Upper lobe of left lung (tissue), 6 donors: Measurements from ENCODE around the gene FAM168A. TPM values are rescaled to one million over a fixed set of nuclear protein-coding genes. Genes with fewer than 3 reads are reported as not detected.

ENCODE experiments used
- ATAC-seq, 2 donors: fragments of 200-7000 bp; cut with Tn5 transposase; one replicate each; pipeline ENCODE4 v1.9.1; 2022; ENCODE audit warnings: mild to moderate bottlenecking in 2 of 2, moderate library complexity in 2 of 2; ENCODE audit not compliant: low FRiP score in 2 of 2
- DNase-seq, 2 donors: peaks; one replicate each; pipeline ENCODE4 v3.0.0-alpha.2; 2019 to 2020
- H3K27ac ChIP-seq, 4 donors: fragments of 200-600 bp; sonication (generic); one replicate each; pipeline ENCODE4 v1.5.1; 2016 to 2019
- H3K27me3 ChIP-seq, 4 donors: fragments of 200-600 bp; sonication (generic); one replicate each; pipeline ENCODE4 v1.5.1; 2017 to 2019
- H3K36me3 ChIP-seq, 4 donors: fragments of 200-600 bp; sonication (generic); one replicate each; pipeline ENCODE4 v1.5.1; 2016 to 2019
- H3K4me1 ChIP-seq, 4 donors: fragments of 200-600 bp; sonication (generic); one replicate each; pipeline ENCODE4 v1.5.1; 2018 to 2019
- H3K4me3 ChIP-seq, 4 donors: fragments of 200-600 bp; sonication (generic); one replicate each; pipeline ENCODE4 v1.5.1; 2017 to 2019; ENCODE audit warnings: mild to moderate bottlenecking in 2 of 4, moderate library complexity in 1 of 4
- H3K9me3 ChIP-seq, 4 donors: fragments of 200-600 bp; sonication (generic); one replicate each; pipeline ENCODE4 v1.5.1; 2018 to 2019
- CTCF ChIP-seq, 6 experiments: fragments of 450-650 bp in 4 of 6; fragments of 200-600 bp in 2 of 6; sonication (generic) in 2 of 6; IDR thresholded peaks; one replicate each; pipeline ENCODE4 v1.5.1; 2016 to 2019; ENCODE audit warnings: antibody characterized with exemption in 6 of 6
- EP300 ChIP-seq, 4 donors: sonication (generic); formaldehyde crosslinking; IDR thresholded peaks; one replicate each; pipeline ENCODE4 v1.5.1; 2017; ENCODE audit warnings: antibody characterized with exemption in 4 of 4, control low read depth in 2 of 4
- POLR2A ChIP-seq, 4 donors: fragments of 450-650 bp; IDR thresholded peaks; one replicate each; pipeline ENCODE4 v1.5.1; 2016 to 2017; ENCODE audit warnings: antibody characterized with exemption in 4 of 4, mild to moderate bottlenecking in 2 of 4
- POLR2AphosphoS5 ChIP-seq, 2 donors: sonication (generic); formaldehyde crosslinking; IDR thresholded peaks; one replicate each; pipeline ENCODE4 v1.5.1; 2017; ENCODE audit warnings: antibody characterized with exemption in 2 of 2
- WGBS, 2 donors: methylation state at CpG; one replicate each; pipeline ENCODE4 v1.1.5; 2017 to 2018; 5-methylcytosine and 5-hydroxymethylcytosine counted together
- total RNA-seq, 6 donors: library from RNA; depleted of rRNA in 4 of 6; stranded (reverse); fragments of >200 nt in 4 of 6; gene quantifications; one replicate each; pipeline versions ENCODE4 v1.1.0 to v1.2.1, GENCODE V29; 2016 to 2021
- donor health status: DM: no; HTN: no; CAD: no; lungs with moderate emphysema.
- donor health status: DM: no; HTN: yes; CAD: no; lungs with severe emphysema.

FAM168A gene
- total RNA-seq, 6 donors from 2014 or later = 15.7 to 30.7 (median 24.1) TPM

GRCh38 chr11:73416786-73417185 lies 181.1 kb downstream of the FAM168A start:
- no peak overlapping the region for H3K4me3 ChIP-seq
- H3K9me3 ChIP-seq = no peaks in the 10 kb centered on the region
- no peaks in the 10 kb centered on the region for H3K27me3 ChIP-seq
- H3K4me1 ChIP-seq = peaks cover 0 to 11% (median 9%) of the 10 kb centered on the region in 4 donors
- no peak for DNase-seq
- peaks cover 0 to 16% (median 2%) of the 10 kb centered on the region in 4 donors for H3K36me3 ChIP-seq
- ATAC-seq = no peak
- TF ChIP-seq POLR2AphosphoS5 (IDR thresholded peaks at IDR 0.05) = no peak
- no peak overlapping the region for H3K27ac ChIP-seq
- WGBS, 2 donors = 89 to 98% methylated on average over 2 of the region's 2 CpGs

GRCh38 chr11:73415854-73416615 lies 181.9 kb downstream of the FAM168A start:
- ATAC-seq = no peak
- peaks cover 0 to 21% (median 2%) of the 10 kb centered on the region in 4 donors for H3K36me3 ChIP-seq
- no peaks in the 10 kb centered on the region for H3K9me3 ChIP-seq
- H3K27ac ChIP-seq = no peak overlapping the region
- H3K4me1 ChIP-seq = peaks cover 0 to 11% (median 9%) of the 10 kb centered on the region in 4 donors
- WGBS, 2 donors = 95 to 96% methylated on average over 4 of the region's 4 CpGs
- no peaks in the 10 kb centered on the region for H3K27me3 ChIP-seq
- DNase-seq = no peak
- H3K4me3 ChIP-seq = no peak overlapping the region
- TF ChIP-seq POLR2AphosphoS5 (IDR thresholded peaks at IDR 0.05) = no peak
- TF ChIP-seq POLR2A (IDR thresholded peaks at IDR 0.05) = no peak
- no peak for TF ChIP-seq EP300 (IDR thresholded peaks at IDR 0.05)
- TF ChIP-seq CTCF (IDR thresholded peaks at IDR 0.05) = no peak

- ATAC-seq (peak; percentile 11 to 44), DNase-seq (no peak)
- no peaks in the 10 kb centered on the region for H3K27me3 ChIP-seq
- TF ChIP-seq POLR2A (IDR thresholded peaks at IDR 0.05) (no peak), EP300 (IDR thresholded peaks at IDR 0.05) (no peak), POLR2AphosphoS5 (IDR thresholded peaks at IDR 0.05) (no peak), CTCF (IDR thresholded peaks at IDR 0.05) (no peak)
- H3K4me3 ChIP-seq = no peak overlapping the region
- H3K4me1 ChIP-seq = peaks cover 0 to 11% (median 9%) of the 10 kb centered on the region in 4 donors
- peak overlapping the region in 1 of 4 donors; percentile 4 for H3K27ac ChIP-seq
- no peaks in the 10 kb centered on the region for H3K9me3 ChIP-seq
- 58 to 71% methylated on average over 1 of the region's 1 CpG for WGBS, 2 donors
- H3K36me3 ChIP-seq = peaks cover 0 to 25% (median 2%) of the 10 kb centered on the region in 4 donors
Measured at GRCh38 chr11:73414977-73415651, 182.8 kb downstream of the FAM168A start.

- Histone ChIP-seq H3K9me3 (no peaks in the 10 kb centered on the region), H3K4me1 (peaks cover 0 to 11% (median 9%) of the 10 kb centered on the region in 4 donors), H3K27me3 (no peaks in the 10 kb centered on the region), H3K36me3 (peaks cover 0 to 21% (median 6%) of the 10 kb centered on the region in 4 donors), H3K4me3 (no peak overlapping the region), H3K27ac (no peak overlapping the region)
- TF ChIP-seq POLR2A (IDR thresholded peaks at IDR 0.05) = no peak
- no peak for TF ChIP-seq POLR2AphosphoS5 (IDR thresholded peaks at IDR 0.05)
- TF ChIP-seq CTCF (IDR thresholded peaks at IDR 0.05) = no peak
- TF ChIP-seq EP300 (IDR thresholded peaks at IDR 0.05) = no peak
- DNase-seq = no peak
- peak in 1 of 2 donors; percentile 22 for ATAC-seq
- 86 to 90% methylated on average over 2 of the region's 2 CpGs for WGBS, 2 donors
Measured at GRCh38 chr11:73413256-73413655, 184.7 kb downstream of the FAM168A start.

GRCh38 chr11:73412308-73412707 lies 185.6 kb downstream of the FAM168A start:
- WGBS, 2 donors = 66 to 68% methylated on average over 3 of the region's 3 CpGs
- Histone ChIP-seq H3K4me1 (peaks cover 0 to 11% (median 9%) of the 10 kb centered on the region in 4 donors), H3K4me3 (no peak overlapping the region), H3K36me3 (peaks cover 0 to 23% (median 8%) of the 10 kb centered on the region in 4 donors), H3K9me3 (no peaks in the 10 kb centered on the region), H3K27ac (no peak overlapping the region), H3K27me3 (no peaks in the 10 kb centered on the region)
- TF ChIP-seq CTCF (IDR thresholded peaks at IDR 0.05) (no peak), POLR2AphosphoS5 (IDR thresholded peaks at IDR 0.05) (no peak), POLR2A (IDR thresholded peaks at IDR 0.05) (no peak), EP300 (IDR thresholded peaks at IDR 0.05) (no peak)
- DNase-seq (no peak), ATAC-seq (no peak)
